Right lobe of liver (tissue), 6 donors: ENCODE measurements around the gene BYSL. TPM values are rescaled to one million over a fixed set of nuclear protein-coding genes. Genes with fewer than 3 reads are reported as not detected.

Experiments
- ATAC-seq, 4 donors: fragments of 200-7000 bp; cut with Tn5 transposase; one replicate each; pipeline ENCODE4 v1.9.1; 2020; ENCODE audit warnings: mild to moderate bottlenecking in 4 of 4, moderate library complexity in 4 of 4
- DNase-seq, 3 donors: peaks; one replicate each; pipeline ENCODE4 v3.0.0-alpha.2; 2020
- H3K27ac ChIP-seq, 3 donors: fragments of 200-600 bp; one replicate each; pipeline ENCODE4 v1.8.0; 2022
- H3K27me3 ChIP-seq, 2 donors: fragments of 200-600 bp; one replicate each; pipeline ENCODE4 v1.8.0; 2022
- H3K36me3 ChIP-seq, 4 donors: fragments of 200-600 bp; sonication (generic) in 1 of 4; one replicate each; pipeline versions ENCODE4 v1.5.1 to v1.8.0; 2017 to 2022; ENCODE audit warnings: control low read depth in 1 of 4
- H3K4me1 ChIP-seq, 4 donors: fragments of 200-600 bp; sonication (generic) in 1 of 4; one replicate each; pipeline versions ENCODE4 v1.5.1 to v1.8.0; 2017 to 2022; ENCODE audit warnings: control low read depth in 1 of 4
- H3K4me3 ChIP-seq, 3 donors: fragments of 200-600 bp; one replicate each; pipeline ENCODE4 v1.8.0; 2022
- H3K9me3 ChIP-seq, 4 donors: fragments of 200-600 bp; sonication (generic) in 1 of 4; one replicate each; pipeline versions ENCODE4 v1.5.1 to v1.8.0; 2017 to 2022; ENCODE audit warnings: control low read depth in 1 of 4
- POLR2A ChIP-seq: fragments of 450-650 bp; IDR thresholded peaks from one replicate; pipeline ENCODE4 v1.6.1; 2017; ENCODE audit warnings: antibody characterized with exemption, mild to moderate bottlenecking
- WGBS: methylation state at CpG from one replicate; pipeline ENCODE4 v1.1.6; 2018; ENCODE audit warnings: low coverage, low lambda C conversion rate; ENCODE audit not compliant: insufficient coverage; ENCODE audit errors: missing lambda C conversion rate; 5-methylcytosine and 5-hydroxymethylcytosine counted together
- intact Hi-C, 2 donors: fragments of 100-400 bp; cut with DNase I; formaldehyde crosslinking; loops; one replicate each; pipeline versions ENCODE4 v1.11.2 to v1.14.1; 2022
- long read RNA-seq: library from polyadenylated mRNA; unstranded; transcript quantifications from one replicate; pipeline ENCODE4 v2.0.0, GENCODE V29; 2019
- total RNA-seq, 6 experiments: library from RNA; depleted of rRNA in 2 of 6; stranded (reverse); fragments of >200 nt in 2 of 6; fragmentation: NEBNext Ultra II Directional in 3 of 6; extraction: Animal tissue kit (Norgen Biotek cat#: 25700) in 3 of 6; gene quantifications; one replicate each; pipeline versions ENCODE4 v1.1.0 to v1.2.4, GENCODE V29; 2016 to 2023
- TF ChIP-seq, protein P1 (sequence below), 4 donors: fragments of 200-600 bp in 3 of 4; fragments of 450-650 bp in 1 of 4; IDR thresholded peaks; one replicate each; pipeline versions ENCODE4 v1.5.1 to v1.8.0; 2016 to 2022; ENCODE audit warnings: antibody characterized with exemption in 4 of 4, mild to moderate bottlenecking in 2 of 4
- donor health status: DM: no; HTN: yes; CAD: no.
- donor health status: DM: no; HTN: no; CAD: no.
- donor health status: DM: no; HTN: no; CAD: no.
- donor health status: DM: no; HTN: yes; CAD: no.
- donor health status: DM: no; HTN: yes; CAD: no.

The BYSL gene, protein sequence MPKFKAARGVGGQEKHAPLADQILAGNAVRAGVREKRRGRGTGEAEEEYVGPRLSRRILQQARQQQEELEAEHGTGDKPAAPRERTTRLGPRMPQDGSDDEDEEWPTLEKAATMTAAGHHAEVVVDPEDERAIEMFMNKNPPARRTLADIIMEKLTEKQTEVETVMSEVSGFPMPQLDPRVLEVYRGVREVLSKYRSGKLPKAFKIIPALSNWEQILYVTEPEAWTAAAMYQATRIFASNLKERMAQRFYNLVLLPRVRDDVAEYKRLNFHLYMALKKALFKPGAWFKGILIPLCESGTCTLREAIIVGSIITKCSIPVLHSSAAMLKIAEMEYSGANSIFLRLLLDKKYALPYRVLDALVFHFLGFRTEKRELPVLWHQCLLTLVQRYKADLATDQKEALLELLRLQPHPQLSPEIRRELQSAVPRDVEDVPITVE
- 10 to 100 TPM in 1 of 6 experiments, 1 to 10 TPM in 5; 3.7 to 10.8 (median 8.4) TPM for total RNA-seq
- long read RNA-seq, partial matches to known transcripts = 0 of 2 reads
- long read RNA-seq, other reads (novel, unspliced or antisense) = 0 of 2 reads

- Histone ChIP-seq H3K4me1 (peaks cover 0 to 29% (median 6%) of the 10 kb centered on the region in 4 donors), H3K27ac (peak within 1 kb of the TSS; percentile 87 to 98 (median 95)), H3K27me3 (no peaks in the 10 kb centered on the region), H3K36me3 (peaks cover 0 to 6% (median 3%) of the 10 kb centered on the region in 4 donors), H3K9me3 (no peaks in the 10 kb centered on the region), H3K4me3 (peak within 1 kb of the TSS; percentile 73 to 93 (median 85))
- DNase-seq (peak; percentile 92 to 96 (median 94)), ATAC-seq (peak; percentile 97 to 98 (median 97))
- under 1% methylated on average over 42 of the region's 55 CpGs for WGBS
- TF ChIP-seq, protein P1, sequence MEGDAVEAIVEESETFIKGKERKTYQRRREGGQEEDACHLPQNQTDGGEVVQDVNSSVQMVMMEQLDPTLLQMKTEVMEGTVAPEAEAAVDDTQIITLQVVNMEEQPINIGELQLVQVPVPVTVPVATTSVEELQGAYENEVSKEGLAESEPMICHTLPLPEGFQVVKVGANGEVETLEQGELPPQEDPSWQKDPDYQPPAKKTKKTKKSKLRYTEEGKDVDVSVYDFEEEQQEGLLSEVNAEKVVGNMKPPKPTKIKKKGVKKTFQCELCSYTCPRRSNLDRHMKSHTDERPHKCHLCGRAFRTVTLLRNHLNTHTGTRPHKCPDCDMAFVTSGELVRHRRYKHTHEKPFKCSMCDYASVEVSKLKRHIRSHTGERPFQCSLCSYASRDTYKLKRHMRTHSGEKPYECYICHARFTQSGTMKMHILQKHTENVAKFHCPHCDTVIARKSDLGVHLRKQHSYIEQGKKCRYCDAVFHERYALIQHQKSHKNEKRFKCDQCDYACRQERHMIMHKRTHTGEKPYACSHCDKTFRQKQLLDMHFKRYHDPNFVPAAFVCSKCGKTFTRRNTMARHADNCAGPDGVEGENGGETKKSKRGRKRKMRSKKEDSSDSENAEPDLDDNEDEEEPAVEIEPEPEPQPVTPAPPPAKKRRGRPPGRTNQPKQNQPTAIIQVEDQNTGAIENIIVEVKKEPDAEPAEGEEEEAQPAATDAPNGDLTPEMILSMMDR (IDR thresholded peaks at IDR 0.05) = peak; percentile 97 to 99 (median 98)
- peak; percentile 40 for TF ChIP-seq POLR2A
- intact Hi-C loops = loop anchor here (10.0 kb wide), 2 partner anchors 126 to 136 kb away; partner anchors contain the start of genes PRICKLE4 (in 1 of the 2) and TOMM6 (in 1 of the 2)
Measured at GRCh38 chr6:41920921-41921711, at the start of gene BYSL, which contains the start of gene MED20. TSS of gene BYSL (plus strand) at chr6:41921499. CDS start at chr6:41921563, 64 bp downstream. TSS of gene MED20 (minus strand) at chr6:41921139. CDS start at chr6:41921018, 121 bp downstream.

- no peaks in the 10 kb centered on the region for H3K27me3 ChIP-seq
- no peak for ATAC-seq
- intact Hi-C loops = no loop called here
- no peak for TF ChIP-seq POLR2A
- TF ChIP-seq, protein P1 (IDR thresholded peaks at IDR 0.05) = no peak
- no peaks in the 10 kb centered on the region for H3K9me3 ChIP-seq
- no peak for DNase-seq
- 73% methylated on average over 2 of the region's 2 CpGs for WGBS
- H3K4me3 ChIP-seq = no peak overlapping the region
- no peaks in the 10 kb centered on the region for H3K4me1 ChIP-seq
- H3K27ac ChIP-seq = no peak overlapping the region
- H3K36me3 ChIP-seq = no peaks in the 10 kb centered on the region
Measured at GRCh38 chr6:41871691-41872090, 49.6 kb upstream of the BYSL start.

DNA sequence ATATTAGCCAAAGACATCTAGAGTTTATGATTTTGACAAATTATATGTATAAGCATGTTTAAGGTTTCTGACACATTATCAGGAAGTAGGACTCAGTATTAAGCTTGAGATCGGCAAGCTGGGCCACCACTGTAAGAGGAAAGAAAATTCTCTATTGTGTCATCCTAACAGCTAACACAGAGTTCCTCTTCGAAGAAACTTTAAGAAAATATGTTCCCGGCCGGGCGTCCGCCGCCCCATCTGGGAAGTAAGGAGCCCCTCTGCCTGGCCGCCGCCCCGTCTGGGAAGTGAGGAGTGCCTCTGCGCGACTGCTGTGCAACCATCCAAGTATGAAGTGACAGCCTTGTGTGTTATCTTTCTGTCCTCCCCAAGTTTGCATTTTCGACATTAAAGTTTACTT lies 49.2 kb upstream of the BYSL start:
- 85% methylated on average over 4 of the region's 13 CpGs for WGBS
- H3K27ac ChIP-seq = no peak overlapping the region
- peak in 2 of 3 donors; percentile 24 to 66 for DNase-seq
- no peaks in the 10 kb centered on the region for H3K27me3 ChIP-seq
- H3K36me3 ChIP-seq = no peaks in the 10 kb centered on the region
- peak in 2 of 4 donors; percentile 22 to 57 for ATAC-seq
- TF ChIP-seq POLR2A = no peak
- TF ChIP-seq, protein P1 (IDR thresholded peaks at IDR 0.05) = no peak
- H3K4me3 ChIP-seq = no peak overlapping the region
- no peaks in the 10 kb centered on the region for H3K9me3 ChIP-seq
- intact Hi-C loops = no loop called here
- H3K4me1 ChIP-seq = no peaks in the 10 kb centered on the region

- H3K9me3 ChIP-seq = no peaks in the 10 kb centered on the region
- 83% methylated on average over 1 of the region's 1 CpG for WGBS
- intact Hi-C loops = no loop called here
- DNase-seq = no peak
- ATAC-seq = no peak
- no peaks in the 10 kb centered on the region for H3K27me3 ChIP-seq
- TF ChIP-seq, protein P1 (IDR thresholded peaks at IDR 0.05) = no peak
- no peak for TF ChIP-seq POLR2A
- H3K4me3 ChIP-seq = no peak overlapping the region
- no peak overlapping the region for H3K27ac ChIP-seq
- H3K36me3 ChIP-seq = no peaks in the 10 kb centered on the region
- no peaks in the 10 kb centered on the region for H3K4me1 ChIP-seq
Measured at GRCh38 chr6:41874741-41875140, 46.6 kb upstream of the BYSL start.
